Heart left ventricle (tissue), 16 donors: Measurements from ENCODE around the gene ZNF483. TPM values are rescaled to one million over a fixed set of nuclear protein-coding genes. Genes with fewer than 3 reads are reported as not detected.

Experiments used
- ATAC-seq, 4 donors: fragments of 200-7000 bp; cut with Tn5 transposase; one replicate each; pipeline ENCODE4 v1.9.1; 2020 to 2022; ENCODE audit warnings: moderate library complexity in 4 of 4, mild to moderate bottlenecking in 3 of 4, moderate number of reproducible peaks in 1 of 4
- DNase-seq, 5 donors: peaks; one replicate each; pipeline ENCODE4 v3.0.0-alpha.2; 2020
- H3K27ac ChIP-seq, 12 donors: fragments of 200-600 bp; sonication (generic) in 4 of 12; one replicate each; pipeline versions ENCODE4 v1.5.0 to v1.8.0; 2016 to 2022; ENCODE audit warnings: mild to moderate bottlenecking in 2 of 12
- H3K27me3 ChIP-seq, 9 donors: fragments of 200-600 bp; sonication (generic) in 2 of 9; one replicate each; pipeline versions ENCODE4 v1.5.1 to v1.8.0; 2016 to 2022; ENCODE audit warnings: mild to moderate bottlenecking in 3 of 9
- H3K36me3 ChIP-seq, 9 donors: fragments of 200-600 bp; sonication (generic) in 2 of 9; one replicate each; pipeline versions ENCODE4 v1.5.0 to v1.8.0; 2018 to 2022; ENCODE audit warnings: mild to moderate bottlenecking in 2 of 9
- H3K4me1 ChIP-seq, 12 donors: fragments of 200-600 bp; sonication (generic) in 4 of 12; one replicate each; pipeline versions ENCODE4 v1.5.0 to v1.8.0; 2016 to 2022; ENCODE audit warnings: mild to moderate bottlenecking in 3 of 12
- H3K4me3 ChIP-seq, 12 donors: fragments of 200-600 bp; sonication (generic) in 4 of 12; one replicate each; pipeline versions ENCODE4 v1.5.0 to v1.8.0; 2017 to 2022; ENCODE audit warnings: mild to moderate bottlenecking in 9 of 12, moderate library complexity in 4 of 12
- H3K9me3 ChIP-seq, 12 donors: fragments of 200-600 bp; sonication (generic) in 4 of 12; one replicate each; pipeline versions ENCODE4 v1.5.0 to v1.8.0; 2016 to 2022; ENCODE audit warnings: mild to moderate bottlenecking in 1 of 12
- POLR2A ChIP-seq, 2 donors: fragments of 450-650 bp; IDR thresholded peaks; one replicate each; pipeline ENCODE4 v1.6.1; 2017; ENCODE audit warnings: antibody characterized with exemption in 2 of 2, mild to moderate bottlenecking in 2 of 2, moderate library complexity in 2 of 2
- WGBS, 4 donors: extraction: QIAGEN DNeasy Blood & Tissue Kit in 2 of 4; methylation state at CpG; one replicate each; pipeline versions ENCODE4 v1.1.5 to v1.1.7; 2013 to 2018; 5-methylcytosine and 5-hydroxymethylcytosine counted together
- intact Hi-C, 10 donors: fragments of 100-400 bp; cut with DNase I; formaldehyde crosslinking; loops; one replicate each; pipeline versions ENCODE4 v1.11.1 to v1.14.2; 2022
- long read RNA-seq, 3 donors: library from polyadenylated mRNA; unstranded; transcript quantifications; one replicate each; pipeline ENCODE4 v2.0.0, GENCODE V29; 2020 to 2021
- polyA plus RNA-seq, 2 donors: library from polyadenylated mRNA; stranded (reverse); fragments of 200-250 nt; gene quantifications; one replicate each; pipeline ENCODE4 v1.2.3, GENCODE V29; 2013
- total RNA-seq, 9 donors: library from RNA; depleted of rRNA in 2 of 9; stranded (reverse); fragments of >200 nt in 2 of 9; fragmentation: NEBNext Ultra II Directional in 3 of 9; extraction: Animal tissue kit (Norgen Biotek cat#: 25700) in 3 of 9; gene quantifications; one replicate each; pipeline versions ENCODE4 v1.1.0 to v1.2.4, GENCODE V29; 2016 to 2023
- TF ChIP-seq, protein P1 (sequence below), 12 donors: fragments of 200-600 bp; sonication (generic) in 4 of 12; IDR thresholded peaks; one replicate each; pipeline versions ENCODE4 v1.5.0 to v1.8.0; 2018 to 2022; ENCODE audit warnings: antibody characterized with exemption in 12 of 12, mild to moderate bottlenecking in 5 of 12
- donor health status: ischemic (EF 13 %, LVEDD 7.1; RV severe dilation, severe dysfunction).
- donor health status: healthy with polysubstance abuse.
- donor health status: DM: no; HTN: yes; CAD: no.
- donor health status: DM: no; HTN: no; CAD: no.
- donor health status: ischemic (EF 25% LVEDD 6.9; RV normal size, moderate dysfunction).
- donor health status: ischemic (EF 25% LVEDD 5.7; RV mildly dilated, moderate dysfunction).
- donor health status: healthy.
- donor health status: DM: yes; HTN: yes; CAD: no.
- donor health status: ischemic (EF 35%, LVEDD 5.7; RV mildly dilated, moderate dysfunction).
- donor health status: nonischemic (EF 11% LVEDD 7.7; RV severe dilation, severe dysfunction).
- donor health status: DM: yes; HTN: yes; CAD: no.
- donor health status: PGD.
- donor health status: ischemic (EF 29% LVEDD 5.4; RV normal size, mild dysfunction).
- donor health status: nonischemic (EF 23%, LVEDD 6.1; RV moderate dilation, normal function).

The ZNF483 gene
- 10 to 100 TPM in 2 of 9 donors, 1 to 10 TPM in 7; 1.4 to 13.9 (median 5.3) TPM for total RNA-seq
- under 1 TPM; 0.22 to 0.61 TPM for polyA plus RNA-seq
- long read RNA-seq, donor 1, partial matches to known transcripts, result 0 of 2 reads
- long read RNA-seq, donor 1, other reads (novel, unspliced or antisense), result 2 of 2 reads
- long read RNA-seq, donor 2, partial matches to known transcripts, result 0 of 10 reads
- long read RNA-seq, donor 2, other reads (novel, unspliced or antisense), result 7 of 10 reads
- long read RNA-seq, donor 3, partial matches to known transcripts, result 0 of 3 reads
- long read RNA-seq, donor 3, other reads (novel, unspliced or antisense), result 2 of 3 reads

DNA sequence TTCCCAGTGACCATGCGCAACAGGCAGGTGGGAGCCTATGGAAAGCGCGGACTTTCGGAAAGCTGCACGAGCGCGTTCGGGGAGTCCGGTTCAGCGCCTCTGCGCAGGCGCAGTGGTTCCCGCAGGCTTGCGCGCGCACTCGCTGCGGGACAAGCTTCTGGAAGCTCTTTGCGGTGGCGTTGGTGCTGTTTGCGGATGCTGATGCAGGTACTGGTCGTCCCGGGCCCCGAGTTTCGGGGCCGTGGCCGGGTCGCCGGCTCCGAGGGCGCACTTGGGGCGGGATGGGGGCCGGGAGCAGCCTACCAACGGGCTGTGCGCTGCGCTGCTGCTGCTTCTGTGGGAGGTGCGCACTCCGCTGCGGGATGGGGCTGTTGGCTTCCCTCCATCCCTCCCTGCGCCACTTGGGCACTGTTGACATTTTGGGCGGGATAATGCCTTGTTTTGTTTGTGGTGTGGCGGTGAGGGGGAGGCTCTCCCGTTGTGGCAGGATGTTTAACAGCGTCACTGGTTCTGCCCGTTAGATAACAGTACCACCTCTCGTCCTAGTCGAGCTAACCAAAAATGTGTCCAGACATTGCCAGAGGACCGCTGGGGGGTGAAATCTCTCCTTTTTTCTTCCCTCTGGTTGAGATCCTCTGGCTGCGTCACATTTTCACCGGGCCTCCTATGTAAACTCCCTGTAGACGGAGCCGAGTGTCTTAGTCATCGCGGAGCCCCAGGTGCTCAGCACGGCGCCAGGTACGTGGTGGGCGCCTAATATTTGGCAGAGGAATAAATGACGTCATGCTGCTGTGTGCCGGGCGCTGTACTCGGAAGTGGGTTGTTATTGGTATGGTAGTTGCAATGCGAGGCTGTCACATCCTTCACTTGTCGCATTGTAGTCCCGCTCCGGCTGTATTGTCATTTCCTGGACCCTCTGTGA, at the start of gene ZNF483:
Gene ZNF483, plus strand, starts transcription at position 124 of the 922 bp plus-strand sequence. CDS start 2,217 bp downstream, outside the sequence.
- 0 to 1% (median 1%) methylated on average over 39 to 66 of the region's 66 CpGs for WGBS, 4 donors
- intact Hi-C loops, result loop anchor here in 2 of 10 donors (2.0 to 10.0 kb wide), 4 partner anchors 41 to 81 kb away; partner anchors contain the start of gene ECPAS (in 1 of the 2)
- TF ChIP-seq POLR2A (IDR thresholded peaks at IDR 0.05), result no peak
- TF ChIP-seq, protein P1, sequence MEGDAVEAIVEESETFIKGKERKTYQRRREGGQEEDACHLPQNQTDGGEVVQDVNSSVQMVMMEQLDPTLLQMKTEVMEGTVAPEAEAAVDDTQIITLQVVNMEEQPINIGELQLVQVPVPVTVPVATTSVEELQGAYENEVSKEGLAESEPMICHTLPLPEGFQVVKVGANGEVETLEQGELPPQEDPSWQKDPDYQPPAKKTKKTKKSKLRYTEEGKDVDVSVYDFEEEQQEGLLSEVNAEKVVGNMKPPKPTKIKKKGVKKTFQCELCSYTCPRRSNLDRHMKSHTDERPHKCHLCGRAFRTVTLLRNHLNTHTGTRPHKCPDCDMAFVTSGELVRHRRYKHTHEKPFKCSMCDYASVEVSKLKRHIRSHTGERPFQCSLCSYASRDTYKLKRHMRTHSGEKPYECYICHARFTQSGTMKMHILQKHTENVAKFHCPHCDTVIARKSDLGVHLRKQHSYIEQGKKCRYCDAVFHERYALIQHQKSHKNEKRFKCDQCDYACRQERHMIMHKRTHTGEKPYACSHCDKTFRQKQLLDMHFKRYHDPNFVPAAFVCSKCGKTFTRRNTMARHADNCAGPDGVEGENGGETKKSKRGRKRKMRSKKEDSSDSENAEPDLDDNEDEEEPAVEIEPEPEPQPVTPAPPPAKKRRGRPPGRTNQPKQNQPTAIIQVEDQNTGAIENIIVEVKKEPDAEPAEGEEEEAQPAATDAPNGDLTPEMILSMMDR (IDR thresholded peaks at IDR 0.05), result no peak

DNA sequence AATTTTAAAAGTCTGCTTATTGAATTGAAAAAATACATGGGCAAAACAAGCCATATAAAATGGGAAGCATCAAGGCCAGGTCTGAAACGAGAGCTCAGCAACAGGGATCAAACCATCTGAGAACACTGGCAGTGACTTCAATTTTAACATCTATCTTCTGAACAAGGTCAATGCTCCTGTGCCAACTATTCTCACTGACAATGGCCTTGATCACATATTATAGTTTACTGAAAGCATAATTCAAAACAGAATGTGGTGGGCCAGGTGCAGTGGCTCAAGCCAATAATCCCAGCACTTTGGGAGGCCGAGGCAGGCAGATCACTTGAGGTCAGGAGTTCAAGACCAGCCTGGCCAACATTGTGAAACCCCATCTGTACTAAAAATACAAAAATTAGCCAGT, 49.8 kb upstream of the ZNF483 start:
- WGBS, 4 donors, result 62 to 77% (median 69%) methylated on average over 2 of the region's 2 CpGs
- Histone ChIP-seq H3K4me1 (peaks cover 3 to 74% (median 33%) of the 10 kb centered on the region in 12 donors), H3K4me3 (no peak overlapping the region), H3K9me3 (no peaks in the 10 kb centered on the region), H3K36me3 (no peaks in the 10 kb centered on the region), H3K27ac (no peak overlapping the region), H3K27me3 (no peaks in the 10 kb centered on the region)
- ATAC-seq, result peak in 1 of 4 donors; percentile 51
- TF ChIP-seq POLR2A (IDR thresholded peaks at IDR 0.05), result no peak
- TF ChIP-seq, protein P1 (IDR thresholded peaks at IDR 0.05), result no peak
- DNase-seq, result no peak
- intact Hi-C loops, result no loop called here

More for the DNA sequence above, at the start of gene ZNF483:
- ATAC-seq (peak; percentile 79 to 92 (median 87)), DNase-seq (peak; percentile 75 to 87 (median 76))
- peaks cover 0 to 30% (median 4%) of the 10 kb centered on the region in 9 donors for H3K36me3 ChIP-seq
- H3K27me3 ChIP-seq, result peaks cover 0 to 9% (median 0%) of the 10 kb centered on the region in 9 donors
- H3K9me3 ChIP-seq, result no peaks in the 10 kb centered on the region
- H3K4me3 ChIP-seq, result peak within 1 kb of the TSS; percentile 31 to 98 (median 87)
- H3K27ac ChIP-seq, result peak within 1 kb of the TSS in 6 of 12 donors; percentile 6 to 72 (median 58)
- H3K4me1 ChIP-seq, result peaks cover 0 to 14% (median 6%) of the 10 kb centered on the region in 12 donors

DNA sequence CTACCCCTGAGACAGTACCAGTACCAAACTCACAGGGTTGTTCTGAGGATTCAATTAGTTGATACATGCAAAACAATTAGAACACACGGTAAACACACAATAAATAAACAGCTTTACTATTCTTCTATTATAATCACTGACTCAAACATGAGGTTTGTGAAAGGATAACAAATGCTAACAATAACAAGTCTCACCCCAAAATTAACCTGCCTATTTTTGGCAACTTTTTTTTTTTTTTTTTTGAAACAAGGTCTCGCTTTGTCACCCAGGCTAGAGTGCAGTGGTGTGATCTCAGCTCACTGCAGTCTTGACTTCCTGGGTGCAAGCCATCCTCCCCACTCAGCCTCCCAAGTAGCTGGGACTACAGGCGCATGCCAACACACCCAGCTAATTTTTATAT, 47.3 kb upstream of the ZNF483 start:
- Histone ChIP-seq H3K27ac (no peak overlapping the region), H3K4me1 (peaks cover 3 to 76% (median 40%) of the 10 kb centered on the region in 12 donors), H3K4me3 (no peak overlapping the region), H3K36me3 (no peaks in the 10 kb centered on the region), H3K27me3 (no peaks in the 10 kb centered on the region), H3K9me3 (no peaks in the 10 kb centered on the region)
- ATAC-seq, result no peak
- WGBS, 4 donors, result 90 to 96% (median 93%) methylated on average over 3 of the region's 3 CpGs
- no peak for DNase-seq
- intact Hi-C loops, result no loop called here
- TF ChIP-seq POLR2A (IDR thresholded peaks at IDR 0.05), result no peak
- TF ChIP-seq, protein P1 (IDR thresholded peaks at IDR 0.05), result no peak
